ENCODE results near the gene SOX18.
"Not testable (repeated sequence)": the region's sequence is repeated elsewhere in the genome, so short reads cannot be mapped to it uniquely, and the experiment has no call there.

Gene SOX18

DNA sequence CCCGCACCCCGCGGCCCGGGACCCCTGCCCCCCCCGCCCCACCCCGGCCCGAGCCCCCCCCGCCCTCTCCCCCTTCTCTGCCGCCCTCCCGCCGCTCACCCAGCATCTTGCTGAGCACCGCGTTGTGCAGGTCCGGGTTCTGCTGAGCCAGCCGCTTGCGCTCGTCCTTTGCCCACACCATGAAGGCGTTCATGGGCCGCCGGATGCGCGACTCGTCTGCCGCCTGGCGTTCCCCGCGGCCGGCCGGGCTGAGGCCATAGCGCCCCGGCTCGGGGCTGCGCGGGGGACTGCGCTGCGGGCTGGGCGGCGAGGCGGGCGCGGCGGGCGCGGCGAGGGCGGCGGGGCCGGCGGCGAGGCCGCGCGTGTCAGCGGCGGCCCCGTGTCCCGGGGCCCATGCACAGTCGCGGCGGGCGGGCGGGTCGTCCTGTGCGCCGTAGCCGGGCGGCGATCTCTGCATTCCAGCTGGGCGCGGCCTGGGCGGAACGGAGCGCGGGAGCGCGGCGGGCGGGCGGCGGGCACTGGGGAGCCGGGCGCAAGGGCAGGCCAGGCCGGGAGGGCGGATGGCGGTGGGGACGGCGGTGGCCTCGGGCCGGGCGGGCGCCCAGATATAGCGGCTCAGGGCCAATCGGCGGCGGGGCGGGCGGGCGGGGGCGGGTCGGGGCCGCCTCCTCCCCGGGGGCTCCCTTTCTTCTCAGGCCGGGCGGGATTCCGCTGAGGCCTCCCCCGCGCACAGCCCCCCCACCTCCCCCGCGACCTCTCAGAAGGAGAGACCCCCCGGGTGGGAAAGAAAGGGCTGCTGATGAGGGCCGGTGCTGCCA is at the start of gene SOX18:
Gene SOX18 (minus strand): TSS at position 580 of the 818 bp plus-strand sequence. CDS start 123 bp downstream, at position 457.
- no peak for DNase-seq

- no peak for DNase-seq
Measured at GRCh38 chr20:64098471-64099013, 49.1 kb upstream of the SOX18 start.

DNA sequence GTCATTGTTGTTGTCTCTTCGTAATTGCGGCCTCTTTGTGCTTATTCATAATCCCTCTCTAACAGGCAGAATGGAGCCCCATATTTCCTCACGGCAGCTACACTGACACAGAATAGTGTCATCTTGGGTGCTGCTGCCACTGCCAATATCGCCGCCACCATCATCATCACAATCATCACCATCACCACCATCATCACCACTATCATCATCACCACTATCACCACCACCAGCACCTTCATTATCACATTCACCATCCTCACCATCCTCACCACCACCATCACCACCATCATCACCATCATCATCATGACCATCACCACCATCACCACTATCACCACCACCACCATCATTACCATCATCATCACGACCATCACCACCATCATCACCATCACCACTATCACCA is 47.1 kb upstream of the SOX18 start:
- no peak for DNase-seq

GRCh38 chr20:64095927-64096326 is 46.5 kb upstream of the SOX18 start:
- DNase-seq = no peak

GRCh38 chr20:64095455-64095854 is 46.0 kb upstream of the SOX18 start:
- no peak for DNase-seq

DNA sequence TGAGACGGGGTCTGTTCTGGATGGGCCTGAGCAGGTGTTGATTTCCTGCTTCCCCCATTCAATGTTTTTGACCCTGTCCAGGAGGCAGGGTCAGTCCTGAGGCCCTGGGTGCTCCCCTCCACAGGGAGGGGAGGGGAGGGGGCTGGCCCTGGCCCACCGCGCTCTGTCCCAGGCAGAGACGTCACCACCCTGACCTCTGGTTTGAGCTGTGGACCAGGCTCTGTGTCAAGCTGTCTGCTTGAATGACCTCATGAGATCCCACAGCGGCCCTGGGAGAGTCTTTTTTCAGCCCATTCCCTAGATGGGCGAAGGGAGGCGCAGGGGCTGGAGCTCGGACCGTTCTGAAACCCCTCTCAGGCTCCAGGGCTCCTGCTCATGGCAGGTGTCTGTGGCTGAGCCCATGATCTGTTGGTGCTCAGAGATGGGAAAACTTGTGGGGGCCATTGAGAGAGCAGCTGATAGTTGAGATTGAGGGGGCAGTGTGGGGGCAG is 43.6 kb upstream of the SOX18 start:
- no peak for DNase-seq

GRCh38 chr20:64092258-64093012 is 43.0 kb upstream of the SOX18 start:
- no peak for DNase-seq

DNA sequence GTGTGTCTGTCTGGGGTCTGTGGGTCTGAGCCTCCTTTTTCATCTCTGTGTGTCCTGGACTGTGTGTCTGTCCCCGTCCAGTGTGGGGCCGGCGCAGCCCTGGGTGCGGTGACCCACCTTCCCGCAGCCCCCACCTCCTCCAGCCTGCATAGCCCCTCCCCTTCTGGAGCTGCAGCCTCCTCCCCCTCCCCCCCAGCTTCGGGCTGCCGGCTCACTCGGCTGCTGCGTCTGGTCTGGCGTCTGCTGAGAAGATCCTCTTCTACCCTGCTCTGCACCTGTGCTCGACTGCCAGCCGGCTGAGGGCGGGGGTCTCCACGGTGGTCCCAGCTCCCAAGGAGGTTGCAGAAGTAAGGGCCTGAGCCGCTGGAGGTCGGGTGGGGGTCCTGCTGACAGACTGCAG is 42.3 kb upstream of the SOX18 start:
- DNase-seq = no peak

GRCh38 chr20:64091340-64091739 is 41.9 kb upstream of the SOX18 start:
- no peak for DNase-seq

- no peak for DNase-seq
Measured at GRCh38 chr20:64090165-64090564, 40.7 kb upstream of the SOX18 start.

DNA sequence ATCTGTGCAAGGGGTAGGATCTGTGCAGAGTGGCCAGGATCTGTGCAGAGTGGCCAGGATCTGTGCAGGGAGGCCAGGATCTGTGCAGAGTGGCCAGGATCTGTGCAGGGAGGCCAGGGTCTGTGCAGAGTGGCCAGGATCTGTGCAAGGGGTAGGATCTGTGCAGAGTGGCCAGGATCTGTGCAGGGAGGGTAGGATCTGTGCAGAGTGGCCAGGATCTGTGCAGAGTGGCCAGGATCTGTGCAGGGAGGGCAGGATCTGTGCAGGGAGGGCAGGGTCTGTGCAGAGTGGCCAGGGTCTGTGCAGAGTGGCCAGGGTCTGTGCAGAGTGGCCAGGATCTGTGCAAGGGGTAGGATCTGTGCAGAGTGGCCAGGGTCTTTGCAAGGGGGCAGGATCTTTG is 39.1 kb upstream of the SOX18 start:
- not testable (repeated sequence) for DNase-seq

GRCh38 chr20:64087226-64087825 is 37.9 kb upstream of the SOX18 start:
- not testable (repeated sequence) for DNase-seq

GRCh38 chr20:64086801-64087200 is 37.4 kb upstream of the SOX18 start:
- DNase-seq = no peak

DNA sequence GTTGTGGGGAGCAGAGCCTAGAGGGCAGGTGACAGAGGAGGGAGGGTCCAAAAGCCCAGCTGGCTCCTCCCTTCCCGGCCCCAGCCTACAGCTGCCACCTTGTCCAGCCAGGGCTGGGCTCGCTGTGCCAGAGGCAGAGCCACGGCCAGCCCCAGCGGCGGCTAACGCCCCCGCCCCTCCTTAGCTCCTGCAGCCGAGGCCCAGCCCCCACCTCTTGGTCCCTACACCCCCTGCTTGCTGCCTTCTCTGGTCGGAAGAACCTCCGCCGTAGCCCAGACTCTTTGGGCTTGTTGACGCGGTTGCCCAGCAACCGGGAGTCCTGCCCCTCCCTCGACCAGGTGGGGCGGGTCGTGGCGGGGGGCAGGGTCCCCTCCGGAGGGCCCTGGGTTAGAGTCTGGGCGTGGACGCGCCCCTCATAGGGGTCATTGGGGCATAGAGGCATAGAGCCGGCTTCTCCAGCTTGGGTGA is 35.3 kb upstream of the SOX18 start:
- no peak for DNase-seq

GRCh38 chr20:64083804-64084684 is 34.6 kb upstream of the SOX18 start, which contains the start of gene LKAAEAR1:
Gene LKAAEAR1, minus strand, starts transcription at chr20:64084398. Its CDS starts 179 bp downstream, at chr20:64084219.
- DNase-seq = no peak

DNA sequence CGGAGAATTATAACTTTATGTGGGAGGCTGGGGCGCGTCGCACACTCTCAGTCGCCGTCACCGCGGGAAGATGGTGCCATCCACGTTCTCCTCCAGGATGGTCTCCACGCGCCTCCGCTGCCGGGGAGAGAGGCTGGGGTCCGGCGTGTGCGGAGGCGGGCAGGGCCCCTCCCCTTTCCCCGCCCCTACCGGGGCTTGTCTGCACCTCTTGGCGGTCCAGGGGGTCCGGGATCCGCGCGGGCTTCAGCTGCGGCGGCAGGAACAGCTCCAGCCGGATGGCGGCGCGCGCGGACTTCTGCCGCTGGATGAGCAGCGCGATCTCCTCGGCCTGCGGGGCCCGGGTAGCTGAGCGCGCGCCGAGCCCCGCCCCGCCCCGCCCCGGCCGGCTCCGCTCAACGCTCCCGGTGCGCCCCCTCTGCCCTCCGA is 34.0 kb upstream of the SOX18 start:
- DNase-seq = peak; percentile 60

DNA sequence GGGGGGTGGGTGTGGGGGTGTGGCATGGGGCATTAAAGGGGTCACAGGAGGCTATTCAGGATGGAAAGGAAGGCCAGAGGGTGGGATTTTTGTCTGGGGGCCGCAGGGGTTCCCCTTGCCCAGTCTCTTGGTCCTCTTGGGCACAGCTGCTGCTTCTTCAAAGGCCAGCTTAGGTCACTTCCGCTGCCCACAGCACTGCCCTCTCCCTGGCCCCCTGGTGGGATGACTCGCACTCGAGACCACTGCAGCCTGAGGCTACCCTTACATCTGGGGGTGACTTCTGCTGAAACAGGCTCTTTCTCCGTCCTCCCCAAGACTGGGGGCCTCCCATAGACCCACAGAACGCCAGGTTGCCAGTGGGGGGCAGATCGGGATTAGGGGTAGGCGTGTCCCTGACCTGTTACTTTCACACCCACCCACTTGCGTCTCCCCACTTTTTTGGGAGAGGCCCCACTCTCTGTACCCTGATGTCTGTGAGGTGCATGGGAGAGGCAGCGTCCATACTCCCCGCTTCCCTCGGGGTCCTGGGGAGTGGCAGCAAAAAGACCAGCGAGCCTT is 33.5 kb upstream of the SOX18 start:
- DNase-seq = no peak

GRCh38 chr20:64082126-64082731 is 32.8 kb upstream of the SOX18 start:
- DNase-seq = no peak

- no peak for DNase-seq
Measured at GRCh38 chr20:64081624-64081964, 32.2 kb upstream of the SOX18 start.

- no peak for DNase-seq
Measured at GRCh38 chr20:64080813-64081623, 31.6 kb upstream of the SOX18 start.

All from NCI-H1694 treated with DMSO at 0.1 percent for 48 hours (cell line).